ENCODE results near the gene PLCB2.

The PLCB2 gene

DNA sequence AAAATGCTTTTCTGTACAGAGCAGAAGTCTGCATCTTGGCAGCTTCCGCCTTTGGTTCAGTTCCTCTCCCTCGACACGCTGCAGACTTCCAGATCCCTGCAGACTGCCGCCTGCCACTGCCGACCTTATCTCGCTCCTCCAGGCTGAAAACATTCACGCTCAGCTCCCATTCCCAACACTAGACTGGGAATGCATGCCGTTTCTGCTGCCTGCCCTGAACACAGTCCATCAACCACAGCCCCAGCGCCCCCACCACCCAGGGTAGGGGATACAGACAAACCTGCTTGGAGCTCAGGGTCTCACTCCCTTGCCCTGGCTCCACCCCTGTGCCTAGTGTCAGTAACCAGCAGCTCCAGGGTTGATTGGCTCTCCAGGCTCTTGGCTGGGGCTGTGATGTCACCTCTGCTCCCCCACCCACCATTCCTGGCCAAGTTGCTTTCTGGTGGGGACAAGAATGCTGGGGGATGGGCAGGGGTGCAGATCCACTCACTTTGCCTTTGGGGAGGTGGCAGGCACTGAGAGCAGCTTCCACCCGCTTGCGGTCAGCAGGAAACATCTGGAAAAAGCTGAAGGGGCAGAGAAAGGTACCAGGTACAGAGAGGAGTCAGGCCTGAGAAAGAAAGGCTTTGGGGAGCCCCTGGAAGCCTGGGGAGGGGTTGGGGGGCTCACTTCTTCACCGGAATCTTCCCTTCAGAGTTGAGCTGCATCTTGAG, 6.1 kb downstream of the PLCB2 start:
- no peak for DNase-seq

DNA sequence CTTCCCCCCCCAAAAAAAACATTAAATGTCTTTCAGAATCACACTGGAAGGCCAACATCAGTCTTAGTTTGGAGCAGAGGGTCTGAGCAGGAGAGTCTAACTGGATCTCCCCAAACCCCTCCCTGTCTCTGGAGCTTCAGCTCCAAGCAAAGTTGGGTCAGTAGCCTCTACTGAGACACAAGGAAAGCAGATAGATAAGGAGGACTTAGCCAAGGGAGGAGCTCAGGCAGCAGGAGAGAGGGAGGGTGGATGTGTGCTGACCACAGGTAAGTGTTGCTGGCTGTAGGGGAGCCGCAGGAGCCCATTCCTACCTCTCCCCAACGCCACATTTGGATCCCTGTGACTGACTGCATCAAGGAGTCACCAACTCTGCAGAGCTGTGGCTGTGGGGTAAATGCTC, 7.0 kb downstream of the PLCB2 start:
- DNase-seq: no peak

DNA sequence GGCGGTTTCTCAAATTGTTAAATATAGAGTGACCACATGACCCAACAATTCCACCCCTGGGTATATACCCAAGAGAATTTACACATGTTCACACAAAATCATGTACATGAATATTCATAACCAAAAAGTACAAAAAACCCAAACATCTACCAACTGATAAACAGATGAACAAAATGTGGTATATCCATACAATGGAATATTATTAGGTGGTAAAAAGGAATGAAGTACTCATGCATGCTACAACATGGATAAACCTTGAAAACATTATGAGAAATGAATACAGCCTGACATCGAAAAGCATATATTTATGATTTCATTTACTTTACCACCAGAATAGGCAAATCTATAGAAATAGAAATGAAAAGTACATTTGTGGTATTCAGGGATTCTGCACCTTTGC, 7.4 kb downstream of the PLCB2 start:
- no peak for DNase-seq

DNA sequence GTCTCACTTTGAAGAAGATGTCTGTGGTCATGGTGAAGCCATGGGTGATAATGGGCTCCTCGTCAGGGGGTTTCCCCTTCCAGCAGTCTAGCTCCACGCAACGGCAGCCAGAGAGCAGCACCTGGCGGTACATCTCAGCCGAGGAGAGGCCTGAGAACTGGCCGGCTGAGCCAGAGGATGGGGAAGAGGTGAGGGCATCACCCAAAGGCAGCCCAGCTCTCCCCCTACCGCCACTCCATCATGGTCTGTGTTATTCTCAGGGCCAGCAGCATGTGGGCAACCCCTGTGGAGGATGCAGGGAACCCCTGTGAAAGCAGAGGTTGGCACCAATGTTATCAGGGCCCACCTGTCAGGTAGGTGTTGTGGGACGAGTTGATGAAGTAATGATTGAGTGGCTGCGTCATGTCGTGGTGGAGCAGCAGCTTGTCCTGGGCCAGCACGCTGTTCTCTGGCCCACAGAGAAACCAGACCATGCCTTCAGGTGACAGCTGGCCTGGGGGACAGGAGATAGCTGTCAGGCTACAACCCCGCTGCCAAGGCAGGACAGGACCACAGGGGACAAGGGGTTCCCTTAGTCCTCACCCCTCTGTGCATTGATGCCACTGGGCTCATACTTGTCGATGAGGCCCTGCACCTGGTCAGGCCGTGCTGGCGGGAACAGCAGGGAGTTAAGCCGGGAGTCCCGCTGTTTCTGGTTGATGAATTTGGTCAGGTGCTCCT, 9.4 kb downstream of the PLCB2 start:
- DNase-seq: no peak

DNA sequence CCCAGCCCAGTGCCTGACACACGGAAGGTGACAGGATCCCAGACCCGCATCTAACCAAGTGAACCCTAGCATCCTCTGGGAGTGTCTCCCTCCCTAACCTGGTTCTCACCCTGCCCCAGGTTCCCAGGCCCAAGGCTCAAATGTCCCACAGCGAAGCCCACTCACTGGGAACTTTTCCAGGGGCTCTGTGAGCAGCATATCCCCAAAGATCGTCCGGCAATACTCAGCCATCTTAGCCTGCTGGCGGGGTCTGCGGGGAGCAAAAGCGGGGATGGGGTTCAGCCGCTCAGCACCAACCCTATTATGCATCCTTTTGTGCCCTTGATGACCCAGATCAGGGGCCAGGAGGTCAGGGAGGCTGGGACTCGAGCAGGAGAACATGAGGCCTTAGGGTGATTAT, 10.4 kb downstream of the PLCB2 start:
- DNase-seq: no peak

DNA sequence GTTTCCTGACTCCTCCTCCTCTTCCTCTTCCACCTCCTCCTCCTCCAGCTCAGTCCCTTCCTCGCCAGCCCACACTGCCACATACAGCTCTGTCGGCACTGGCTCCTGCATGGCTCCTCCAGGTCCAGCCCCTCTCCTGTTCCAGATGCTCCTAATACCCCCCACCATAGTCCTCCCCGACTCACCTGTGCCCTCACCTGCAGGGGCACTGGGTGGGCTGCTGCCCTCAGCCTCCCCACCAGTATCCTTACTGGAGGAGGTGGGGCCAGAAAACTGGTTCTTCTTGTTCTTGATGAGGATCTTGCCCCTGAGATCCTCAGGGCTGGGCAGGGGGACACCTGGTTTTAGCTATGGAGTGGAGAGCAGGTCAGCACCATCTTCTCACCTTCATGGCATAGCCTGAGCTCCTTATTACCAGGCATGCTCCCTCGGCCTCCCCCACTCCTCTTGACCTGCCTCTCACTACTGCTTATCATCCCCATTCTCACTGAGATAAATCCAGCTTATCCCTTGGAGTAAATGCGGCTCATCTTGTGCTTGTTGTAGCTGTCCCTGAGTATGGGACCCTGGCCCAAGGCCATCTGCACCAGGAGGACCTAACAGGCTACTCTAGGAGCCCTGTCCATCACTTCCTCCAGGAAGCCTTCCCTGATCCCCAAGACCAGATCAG, 11.0 kb downstream of the PLCB2 start:
- DNase-seq: no peak

DNA sequence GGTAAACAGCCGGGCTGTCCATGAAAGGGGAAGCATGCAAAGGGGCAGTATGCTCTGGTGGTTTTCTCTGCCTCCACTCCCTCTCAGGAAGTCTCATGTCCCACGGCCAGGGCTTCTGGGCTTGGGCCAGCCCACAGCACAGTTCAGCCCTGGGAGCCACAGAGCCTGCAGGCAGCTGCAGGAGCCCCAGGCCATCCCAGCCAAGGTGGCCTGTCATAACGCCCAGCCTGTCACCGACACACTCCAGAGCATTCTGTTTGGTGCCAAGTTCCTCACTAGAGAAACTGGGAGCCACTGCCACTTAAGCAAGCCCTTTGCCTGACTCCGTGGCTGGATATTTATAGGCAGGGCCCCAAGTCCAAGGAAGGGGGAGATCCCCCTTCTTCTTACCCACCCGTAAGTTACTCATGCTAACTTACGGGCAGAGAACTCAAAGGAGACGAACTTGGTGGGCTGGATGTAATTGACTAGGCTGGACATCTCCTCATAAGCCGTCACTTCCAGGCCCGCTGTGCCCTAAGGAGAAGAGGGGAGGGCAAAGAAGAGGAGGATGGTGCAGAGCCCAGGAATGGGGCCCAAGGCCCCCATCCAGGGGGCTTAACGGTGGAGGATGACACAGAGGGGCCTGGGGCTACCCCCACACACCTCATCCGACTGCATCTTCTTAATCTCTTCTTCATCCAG, 11.7 kb downstream of the PLCB2 start:
- DNase-seq: no peak

DNA sequence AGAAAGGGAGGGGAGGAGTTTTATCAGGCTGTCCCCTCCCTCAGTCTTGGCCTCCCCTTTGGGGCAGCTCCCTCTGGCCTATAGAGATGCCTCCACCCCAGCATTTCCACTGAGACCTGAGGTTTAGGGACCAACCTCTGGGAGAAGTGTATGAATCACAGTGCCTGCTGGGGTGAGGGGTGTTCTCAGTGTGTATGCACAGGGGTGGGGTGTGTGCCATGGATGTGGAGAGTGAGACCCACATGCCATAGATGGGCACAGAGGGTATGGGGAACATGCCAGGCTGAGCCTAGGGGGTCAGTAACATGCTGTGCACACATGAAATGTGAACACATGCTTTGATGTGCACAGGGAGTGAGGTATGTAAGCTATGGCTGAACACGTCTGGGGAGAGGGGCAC, 12.4 kb downstream of the PLCB2 start:
- no peak for DNase-seq

DNA sequence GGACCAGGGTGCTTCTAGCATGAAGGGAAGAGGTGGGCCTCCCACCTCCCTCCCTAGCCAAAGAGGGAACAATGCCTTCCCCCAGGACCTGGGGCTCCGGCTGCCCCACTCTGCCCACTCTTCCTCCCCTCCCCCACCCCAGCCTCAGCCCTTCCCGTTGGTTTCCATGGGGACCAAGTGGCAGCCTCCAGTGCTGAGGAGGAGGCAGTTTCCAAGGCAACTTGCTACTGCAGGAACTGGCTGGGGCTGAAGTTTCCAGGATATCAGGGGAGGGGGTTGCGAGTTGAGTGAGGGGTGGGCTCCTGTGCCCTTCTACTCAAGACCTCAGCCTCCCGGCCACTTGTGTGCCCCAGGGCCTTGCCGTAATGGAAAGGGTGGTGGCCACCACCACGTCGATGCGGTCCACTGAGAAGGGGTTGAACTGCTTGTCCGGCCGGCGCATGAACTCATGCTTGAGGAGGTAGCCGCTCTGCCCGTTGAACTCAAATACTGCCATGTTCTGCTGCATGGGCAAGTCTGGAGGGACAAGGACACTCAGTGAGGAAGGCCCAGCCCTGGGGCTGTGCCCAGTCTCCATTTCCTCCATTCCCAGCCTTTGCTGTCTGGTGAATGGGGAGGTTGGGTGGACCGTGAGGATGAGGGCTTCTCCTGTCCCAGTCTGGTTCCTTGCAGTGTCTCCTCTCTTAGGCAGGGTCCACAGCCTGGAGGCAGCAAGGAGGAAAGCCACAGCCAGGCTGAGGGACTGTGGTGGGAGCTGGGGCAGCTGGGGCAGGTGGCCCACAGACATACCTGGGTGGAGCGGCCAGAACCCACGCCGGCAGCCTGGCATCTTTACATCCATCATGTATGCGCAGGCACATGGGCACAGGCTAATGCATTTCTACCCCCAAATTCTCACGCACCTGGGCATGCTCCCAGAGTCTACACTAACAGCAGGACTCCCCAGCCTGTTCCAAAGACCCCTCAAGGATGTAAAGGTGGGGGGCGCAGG, 13.5 kb downstream of the PLCB2 start:
- DNase-seq: no peak

DNA sequence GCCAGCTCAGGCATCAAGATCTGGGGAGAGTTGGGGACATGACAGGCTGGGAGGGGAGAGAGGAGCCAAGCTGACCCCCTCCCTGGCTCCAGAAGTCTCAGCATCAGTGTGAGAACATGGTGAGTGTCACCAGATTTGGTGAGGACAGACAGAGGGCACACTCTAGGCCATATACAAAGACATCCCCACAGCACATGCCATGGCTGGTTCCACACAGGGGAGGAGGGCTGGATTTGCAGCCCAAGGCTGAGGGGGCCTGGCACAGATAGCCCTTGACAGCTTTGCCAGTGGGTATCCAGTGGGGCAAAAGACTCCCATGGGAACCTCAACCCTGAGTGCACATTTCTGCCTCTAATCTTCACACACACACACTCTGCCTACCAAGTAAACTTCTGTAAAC, 14.7 kb downstream of the PLCB2 start:
- DNase-seq: no peak

DNA sequence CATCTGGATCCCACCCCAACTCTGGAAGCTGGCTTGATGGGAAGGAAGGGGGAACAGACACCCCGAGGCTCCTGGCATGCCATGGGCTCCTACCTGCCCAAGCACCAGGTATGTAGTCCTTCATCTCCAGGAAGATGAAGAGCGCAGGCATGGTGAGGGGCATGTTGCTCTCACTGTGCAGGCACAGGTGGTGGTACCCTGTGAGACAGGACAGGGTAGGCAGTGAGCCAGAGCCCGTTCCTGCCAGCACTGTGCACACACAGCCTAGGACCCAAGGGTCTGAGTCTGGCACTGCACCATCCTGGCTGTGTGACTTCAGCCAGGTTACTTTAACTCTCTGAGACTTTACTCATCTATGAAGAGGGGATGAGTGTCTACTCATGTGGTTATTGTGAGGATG, 15.5 kb downstream of the PLCB2 start:
- no peak for DNase-seq

DNA sequence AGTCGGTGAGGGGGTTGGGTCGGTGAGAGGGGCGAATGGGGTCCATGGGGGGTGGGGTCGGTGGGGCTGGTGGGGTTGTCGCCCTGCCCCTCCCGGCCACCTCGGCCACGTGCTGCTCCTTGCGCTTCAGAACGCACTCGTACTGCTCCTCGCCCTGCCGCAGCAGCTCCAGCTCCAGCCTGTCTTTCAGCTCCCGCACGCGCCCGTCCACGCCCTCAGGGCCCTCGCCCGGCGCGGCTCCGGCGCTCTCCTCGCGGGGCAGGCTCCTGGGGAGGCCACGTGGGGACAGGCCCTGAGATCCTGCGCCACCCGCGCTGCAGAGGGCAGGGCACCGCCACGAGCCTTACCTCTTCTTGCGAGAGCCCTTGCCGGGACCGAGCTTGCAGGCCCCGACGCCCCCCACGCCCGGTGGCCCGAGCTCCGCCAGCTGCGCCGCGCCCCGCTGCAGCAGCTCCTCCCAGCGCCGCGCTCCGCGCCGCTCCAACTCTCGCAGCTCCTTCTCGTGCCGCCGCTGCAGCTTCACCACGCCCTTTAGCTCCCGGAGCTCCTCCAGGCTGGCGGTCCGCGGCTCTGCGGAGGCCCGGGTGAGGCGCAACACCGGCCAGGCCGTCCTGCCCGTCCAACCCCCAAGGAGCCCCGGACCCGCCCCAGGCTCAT, 16.7 kb downstream of the PLCB2 start:
- no peak for DNase-seq

DNA sequence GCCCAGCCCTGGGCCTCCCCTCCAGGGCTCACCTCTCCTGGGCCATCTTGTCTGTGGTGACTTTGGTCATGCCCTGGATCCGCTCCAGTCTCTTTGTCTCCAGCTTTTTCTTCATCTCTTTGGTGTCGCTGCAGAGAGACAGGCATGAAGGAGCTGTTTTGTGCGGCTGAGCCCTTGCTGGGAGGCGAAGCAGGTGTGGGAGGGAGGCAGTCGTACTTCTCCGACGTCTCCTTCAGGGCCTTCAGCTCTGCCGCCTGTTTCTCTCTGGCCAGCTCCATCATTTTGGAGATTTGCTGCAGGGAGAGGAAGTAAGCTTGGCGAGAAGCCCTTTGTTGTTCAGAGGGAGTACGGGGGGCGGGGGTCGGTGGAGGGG, 17.2 kb downstream of the PLCB2 start:
- DNase-seq: no peak

DNA sequence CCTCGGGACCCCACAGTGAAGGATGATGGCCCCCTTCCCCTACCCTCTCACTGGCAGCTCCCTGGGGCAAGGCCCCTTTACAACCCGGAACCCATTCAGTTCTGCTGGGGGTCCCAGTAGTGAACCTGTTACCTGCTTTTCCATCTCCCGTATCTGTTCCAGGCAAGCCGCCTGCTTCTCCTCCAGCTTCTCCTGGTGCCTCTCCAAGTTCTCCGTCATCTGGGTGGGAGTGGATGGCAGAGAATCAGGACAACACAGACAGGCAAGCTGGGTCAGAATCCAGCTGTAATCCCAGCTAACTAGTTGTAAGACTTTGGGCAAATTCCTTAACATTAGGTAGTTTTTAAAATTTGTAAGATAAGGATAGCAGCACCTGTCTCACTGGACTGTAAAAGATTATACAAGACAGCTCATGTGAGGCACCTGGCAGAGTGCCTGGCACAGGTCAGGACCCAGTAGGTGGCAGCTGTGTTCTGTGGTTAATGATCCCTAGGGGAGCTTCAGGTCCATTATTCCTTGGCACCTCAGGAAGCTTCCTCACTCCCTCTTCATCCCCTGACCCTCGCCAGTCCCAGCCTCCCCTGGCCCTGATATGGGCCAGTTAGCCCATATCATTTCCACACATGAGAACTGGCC, 18.5 kb downstream of the PLCB2 start:
- DNase-seq: no peak

DNA sequence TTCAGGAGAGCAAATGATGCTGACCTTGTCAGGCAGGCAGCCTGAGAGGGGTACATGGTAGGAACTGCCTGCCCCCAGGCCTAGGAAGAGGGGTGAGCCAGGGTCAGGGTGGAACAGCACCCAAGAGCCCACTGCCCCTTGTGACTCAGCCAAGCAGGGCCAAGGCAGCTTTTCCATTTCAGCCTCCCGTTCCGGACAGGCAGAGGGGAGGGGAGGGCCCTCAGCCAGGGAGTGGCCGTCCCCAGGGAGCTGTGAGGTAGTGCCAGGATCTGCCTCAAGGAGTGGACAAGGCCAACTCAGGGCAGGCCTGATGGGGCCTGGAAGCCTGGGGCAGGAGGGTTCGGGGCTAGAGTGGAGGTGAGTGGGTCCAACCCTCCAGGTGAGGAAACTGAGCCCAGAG, 19.8 kb downstream of the PLCB2 start:
- no peak for DNase-seq

DNA sequence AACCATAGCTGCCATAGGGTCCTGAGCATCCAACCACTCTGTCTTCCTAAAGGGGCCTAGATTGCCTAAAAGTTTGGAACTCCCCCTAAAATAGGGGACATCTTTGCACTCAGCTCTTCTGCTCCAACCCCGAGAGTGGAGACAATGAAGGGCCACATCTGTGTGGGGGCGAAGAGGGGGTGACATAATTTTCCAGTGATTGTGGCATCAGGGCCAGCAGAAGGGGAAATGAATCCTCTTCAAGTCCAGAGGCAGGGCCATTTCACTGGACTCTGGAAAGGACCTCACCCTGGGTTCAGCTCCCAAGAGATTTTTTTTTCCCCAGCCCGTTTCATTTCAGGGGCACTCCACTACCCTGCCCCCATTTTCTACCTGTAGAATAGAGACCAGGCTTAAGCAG, 20.2 kb downstream of the PLCB2 start:
- no peak for DNase-seq

DNA sequence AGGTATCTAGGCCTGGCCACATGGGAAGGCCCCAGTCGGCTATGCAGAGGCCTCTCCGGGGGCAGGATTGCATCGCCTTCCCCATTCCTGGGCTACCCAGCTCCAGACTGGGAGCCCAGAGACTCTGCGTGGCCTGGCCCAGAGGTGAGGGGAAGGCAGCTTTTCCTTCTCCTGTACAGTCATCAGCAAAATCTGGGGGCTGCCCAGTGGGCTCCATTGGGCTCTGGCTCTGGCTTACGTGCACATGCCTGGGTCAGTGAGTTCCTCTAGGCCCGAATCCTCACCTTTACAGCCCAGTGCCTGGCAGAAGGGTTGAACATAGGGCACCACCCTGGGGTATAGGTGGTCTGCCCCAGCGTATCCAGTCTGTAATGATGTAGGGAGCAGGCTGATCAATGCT, 20.9 kb downstream of the PLCB2 start:
- DNase-seq: no peak

DNA sequence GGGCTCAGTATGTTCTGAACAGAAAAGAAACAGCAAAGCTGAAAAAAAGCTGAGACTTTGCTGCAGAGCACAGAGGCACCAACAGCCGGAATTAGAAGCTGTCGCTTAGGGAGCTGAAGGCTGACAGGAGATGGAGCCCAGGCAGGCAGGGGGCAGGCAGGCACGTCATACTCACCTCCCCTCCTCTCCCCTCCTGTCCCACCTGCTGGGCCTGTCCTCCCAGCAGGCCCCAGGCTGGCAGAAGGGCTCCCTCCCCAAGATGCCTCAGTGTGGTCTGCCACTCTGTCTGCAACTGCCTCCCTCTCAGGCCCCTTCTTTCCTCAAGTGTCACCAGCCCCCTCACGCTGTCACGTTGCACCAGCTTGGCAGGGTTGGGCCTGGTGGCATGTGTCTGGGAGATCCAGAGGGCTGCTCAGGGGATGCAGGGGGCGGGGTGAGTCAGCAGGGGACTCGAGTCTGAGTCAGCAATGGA, 21.6 kb downstream of the PLCB2 start:
- no peak for DNase-seq

DNA sequence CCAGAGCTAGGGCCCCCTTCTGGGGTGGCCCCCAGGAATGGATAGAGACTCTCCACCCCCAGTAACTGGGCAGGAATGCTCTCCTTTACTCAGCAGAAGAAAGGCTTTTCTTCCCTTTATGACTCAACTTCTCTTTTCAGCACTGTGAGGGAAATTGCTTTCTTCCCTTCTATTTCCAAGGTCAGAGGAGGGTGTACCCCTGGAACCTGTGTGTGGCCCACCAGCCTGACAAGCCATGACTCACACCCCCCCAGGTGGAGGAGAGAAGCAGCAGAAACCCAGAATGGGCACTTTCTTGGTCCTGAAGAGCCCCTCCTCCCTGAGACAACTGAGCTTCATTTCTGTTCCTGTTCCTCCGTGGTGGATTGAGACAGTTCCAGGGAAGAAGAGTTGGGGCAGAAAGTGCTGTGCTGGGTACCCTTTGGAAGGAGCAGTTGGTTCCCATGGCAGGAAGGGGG, 22.2 kb downstream of the PLCB2 start:
- DNase-seq: no peak

DNA sequence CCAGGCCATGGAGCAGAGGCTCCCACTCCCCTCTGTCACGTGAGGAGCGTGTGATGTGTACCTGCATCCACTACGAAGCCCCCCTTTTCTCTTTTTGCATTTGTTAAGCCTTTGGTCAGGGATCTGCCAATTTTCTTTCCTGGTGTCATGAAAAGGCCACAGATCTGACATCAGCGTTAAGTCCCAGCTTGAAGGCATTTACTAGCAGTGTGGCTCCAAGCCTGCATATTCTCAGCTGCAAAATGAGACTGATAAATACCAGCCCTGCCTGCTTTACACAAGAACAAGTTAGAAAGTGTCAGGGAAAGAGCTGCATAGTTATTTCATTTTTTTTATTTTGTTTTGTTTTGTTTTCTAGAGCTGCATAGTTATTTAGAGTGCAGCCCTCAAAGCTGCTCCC, 22.6 kb downstream of the PLCB2 start:
- no peak for DNase-seq

DNA sequence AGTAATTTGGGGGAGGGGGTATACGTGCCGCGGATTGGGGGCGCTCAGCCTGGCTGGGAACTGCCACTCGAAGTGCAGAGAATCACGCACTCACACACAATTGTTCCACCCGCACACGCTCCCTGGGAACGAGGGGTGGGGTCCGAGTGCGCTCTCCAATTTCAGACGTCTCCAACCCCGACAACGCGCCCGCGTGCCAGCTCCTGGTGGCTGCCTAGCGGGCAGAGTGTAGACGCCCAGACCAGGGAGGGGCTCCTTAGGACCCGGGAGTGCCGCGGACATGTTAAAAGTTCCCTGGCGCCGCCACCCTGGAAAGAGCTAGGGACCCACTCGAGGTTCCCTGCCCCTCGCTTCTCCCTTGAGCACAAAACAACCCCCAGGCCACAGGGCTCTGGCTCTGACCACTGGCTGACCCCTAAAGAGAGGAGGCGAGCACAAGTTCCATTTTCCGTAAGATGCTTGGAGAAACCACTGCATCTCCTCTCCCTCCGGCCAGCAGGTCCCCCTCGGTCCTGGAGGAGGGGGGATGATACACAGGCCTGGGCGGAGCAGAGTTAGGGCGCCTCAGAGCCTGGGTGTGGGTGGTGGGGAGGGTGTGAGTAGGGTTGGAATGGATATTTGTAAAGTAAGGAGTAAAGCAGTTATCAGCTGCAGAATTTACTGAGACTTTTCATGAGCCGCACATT, 24.0 kb downstream of the PLCB2 start:
- no peak for DNase-seq
